Measurements from ENCODE around the gene SETD5.

SETD5 gene

GRCh38 chr3:9428411-9428810, 31.0 kb downstream of the SETD5 start:
- H3K9me3 Mint-ChIP-seq: no peaks in the 10 kb centered on the region
- no peaks in the 10 kb centered on the region for H3K27me3 Mint-ChIP-seq
- H3K36me3 Mint-ChIP-seq (ENCODE audit: insufficient read depth): peaks cover 64% of the 10 kb centered on the region
- ATAC-seq (replicated peaks; ENCODE audit: extremely low read depth, poor library complexity, severe bottlenecking): no peak
- DNase-seq (ENCODE audit: low spot score in 2 of 2): no peak
- H3K4me3 Mint-ChIP-seq: no peak overlapping the region
- H3K4me1 Mint-ChIP-seq: peaks cover 16% of the 10 kb centered on the region
- peak overlapping the region; percentile 83 for H3K27ac Mint-ChIP-seq (ENCODE audit: low read depth)

GRCh38 chr3:9430733-9431132, 33.3 kb downstream of the SETD5 start:
- Mint-ChIP-seq H3K4me1 (peaks cover 20% of the 10 kb centered on the region), H3K9me3 (no peaks in the 10 kb centered on the region), H3K4me3 (no peak overlapping the region), H3K36me3 (ENCODE audit: insufficient read depth) (peaks cover 77% of the 10 kb centered on the region), H3K27me3 (no peaks in the 10 kb centered on the region), H3K27ac (ENCODE audit: low read depth) (no peak overlapping the region)
- no peak for ATAC-seq (replicated peaks; ENCODE audit: extremely low read depth, poor library complexity, severe bottlenecking)
- DNase-seq (ENCODE audit: low spot score in 2 of 2): no peak

GRCh38 chr3:9433627-9434521, 36.5 kb downstream of the SETD5 start:
- no peak for ATAC-seq (replicated peaks; ENCODE audit: extremely low read depth, poor library complexity, severe bottlenecking)

GRCh38 chr3:9435316-9435715, 37.9 kb downstream of the SETD5 start:
- DNase-seq (ENCODE audit: low spot score in 2 of 2) (no peak), ATAC-seq (replicated peaks; ENCODE audit: extremely low read depth, poor library complexity, severe bottlenecking) (no peak)
- no peaks in the 10 kb centered on the region for H3K27me3 Mint-ChIP-seq
- H3K36me3 Mint-ChIP-seq (ENCODE audit: insufficient read depth): peaks cover 66% of the 10 kb centered on the region
- H3K4me3 Mint-ChIP-seq: no peak overlapping the region
- H3K9me3 Mint-ChIP-seq: no peaks in the 10 kb centered on the region
- peaks cover 34% of the 10 kb centered on the region for H3K4me1 Mint-ChIP-seq
- no peak overlapping the region for H3K27ac Mint-ChIP-seq (ENCODE audit: low read depth)

More at GRCh38 chr3:9433627-9434521, 36.5 kb downstream of the SETD5 start:
- peaks cover 34% of the 10 kb centered on the region for H3K4me1 Mint-ChIP-seq
- H3K36me3 Mint-ChIP-seq (ENCODE audit: insufficient read depth): peaks cover 72% of the 10 kb centered on the region
- no peaks in the 10 kb centered on the region for H3K27me3 Mint-ChIP-seq
- no peak overlapping the region for H3K27ac Mint-ChIP-seq (ENCODE audit: low read depth)
- H3K9me3 Mint-ChIP-seq: no peaks in the 10 kb centered on the region
- no peak overlapping the region for H3K4me3 Mint-ChIP-seq
- no peak for DNase-seq (ENCODE audit: low spot score in 2 of 2)

- H3K4me3 Mint-ChIP-seq: no peak overlapping the region
- no peak for DNase-seq (ENCODE audit: low spot score in 2 of 2)
- no peak for ATAC-seq (replicated peaks; ENCODE audit: extremely low read depth, poor library complexity, severe bottlenecking)
- no peaks in the 10 kb centered on the region for H3K27me3 Mint-ChIP-seq
- H3K36me3 Mint-ChIP-seq (ENCODE audit: insufficient read depth): peaks cover 78% of the 10 kb centered on the region
- H3K4me1 Mint-ChIP-seq: peaks cover 25% of the 10 kb centered on the region
- no peaks in the 10 kb centered on the region for H3K9me3 Mint-ChIP-seq
- H3K27ac Mint-ChIP-seq (ENCODE audit: low read depth): no peak overlapping the region
Measured at GRCh38 chr3:9439331-9439730, 41.9 kb downstream of the SETD5 start.

- no peak overlapping the region for H3K27ac Mint-ChIP-seq (ENCODE audit: low read depth)
- H3K27me3 Mint-ChIP-seq: no peaks in the 10 kb centered on the region
- DNase-seq (ENCODE audit: low spot score in 2 of 2) (no peak), ATAC-seq (replicated peaks; ENCODE audit: extremely low read depth, poor library complexity, severe bottlenecking) (no peak)
- peaks cover 12% of the 10 kb centered on the region for H3K4me1 Mint-ChIP-seq
- H3K36me3 Mint-ChIP-seq (ENCODE audit: insufficient read depth): peaks cover 75% of the 10 kb centered on the region
- no peaks in the 10 kb centered on the region for H3K9me3 Mint-ChIP-seq
- H3K4me3 Mint-ChIP-seq: no peak overlapping the region
Measured at GRCh38 chr3:9441501-9442221, 44.2 kb downstream of the SETD5 start.

GRCh38 chr3:9448071-9448470, 50.7 kb downstream of the SETD5 start:
- Mint-ChIP-seq H3K9me3 (no peaks in the 10 kb centered on the region), H3K27ac (ENCODE audit: low read depth) (no peak overlapping the region), H3K27me3 (no peaks in the 10 kb centered on the region), H3K4me3 (no peak overlapping the region), H3K36me3 (ENCODE audit: insufficient read depth) (peaks cover 73% of the 10 kb centered on the region), H3K4me1 (peaks cover 14% of the 10 kb centered on the region)
- ATAC-seq (replicated peaks; ENCODE audit: extremely low read depth, poor library complexity, severe bottlenecking): no peak
- DNase-seq (ENCODE audit: low spot score in 2 of 2): no peak

- ATAC-seq (replicated peaks; ENCODE audit: extremely low read depth, poor library complexity, severe bottlenecking) (no peak), DNase-seq (ENCODE audit: low spot score in 2 of 2) (no peak)
- Mint-ChIP-seq H3K4me1 (peaks cover 14% of the 10 kb centered on the region), H3K27ac (ENCODE audit: low read depth) (no peak overlapping the region), H3K4me3 (no peak overlapping the region), H3K27me3 (no peaks in the 10 kb centered on the region), H3K36me3 (ENCODE audit: insufficient read depth) (peaks cover 72% of the 10 kb centered on the region), H3K9me3 (no peaks in the 10 kb centered on the region)
Measured at GRCh38 chr3:9448643-9449042, 51.2 kb downstream of the SETD5 start.

GRCh38 chr3:9450126-9450525, 52.7 kb downstream of the SETD5 start:
- no peak overlapping the region for H3K27ac Mint-ChIP-seq (ENCODE audit: low read depth)
- ATAC-seq (replicated peaks; ENCODE audit: extremely low read depth, poor library complexity, severe bottlenecking) (no peak), DNase-seq (ENCODE audit: low spot score in 2 of 2) (no peak)
- no peaks in the 10 kb centered on the region for H3K9me3 Mint-ChIP-seq
- peaks cover 14% of the 10 kb centered on the region for H3K4me1 Mint-ChIP-seq
- H3K36me3 Mint-ChIP-seq (ENCODE audit: insufficient read depth): peaks cover 71% of the 10 kb centered on the region
- H3K4me3 Mint-ChIP-seq: no peak overlapping the region
- H3K27me3 Mint-ChIP-seq: no peaks in the 10 kb centered on the region

- peaks cover 70% of the 10 kb centered on the region for H3K36me3 Mint-ChIP-seq (ENCODE audit: insufficient read depth)
- H3K27ac Mint-ChIP-seq (ENCODE audit: low read depth): no peak overlapping the region
- H3K4me3 Mint-ChIP-seq: no peak overlapping the region
Measured at GRCh38 chr3:9450991-9451390, 53.6 kb downstream of the SETD5 start.

GRCh38 chr3:9452417-9452816, 55.0 kb downstream of the SETD5 start:
- H3K36me3 Mint-ChIP-seq (ENCODE audit: insufficient read depth): peaks cover 64% of the 10 kb centered on the region
- DNase-seq (ENCODE audit: low spot score in 2 of 2) (no peak), ATAC-seq (replicated peaks; ENCODE audit: extremely low read depth, poor library complexity, severe bottlenecking) (peak; percentile 36)
- no peaks in the 10 kb centered on the region for H3K9me3 Mint-ChIP-seq
- H3K4me3 Mint-ChIP-seq: no peak overlapping the region
- peaks cover 14% of the 10 kb centered on the region for H3K4me1 Mint-ChIP-seq
- H3K27me3 Mint-ChIP-seq: no peaks in the 10 kb centered on the region
- H3K27ac Mint-ChIP-seq (ENCODE audit: low read depth): peak overlapping the region; percentile 85

More at GRCh38 chr3:9450991-9451390, 53.6 kb downstream of the SETD5 start:
- Mint-ChIP-seq H3K9me3 (no peaks in the 10 kb centered on the region), H3K27me3 (no peaks in the 10 kb centered on the region), H3K4me1 (peaks cover 14% of the 10 kb centered on the region)
- no peak for ATAC-seq (replicated peaks; ENCODE audit: extremely low read depth, poor library complexity, severe bottlenecking)
- no peak for DNase-seq (ENCODE audit: low spot score in 2 of 2)

GRCh38 chr3:9455596-9456131, 58.2 kb downstream of the SETD5 start:
- no peaks in the 10 kb centered on the region for H3K27me3 Mint-ChIP-seq
- H3K4me3 Mint-ChIP-seq: no peak overlapping the region
- no peak for DNase-seq (ENCODE audit: low spot score in 2 of 2)
- no peaks in the 10 kb centered on the region for H3K9me3 Mint-ChIP-seq
- H3K4me1 Mint-ChIP-seq: peaks cover 9% of the 10 kb centered on the region
- H3K27ac Mint-ChIP-seq (ENCODE audit: low read depth): no peak overlapping the region
- ATAC-seq (replicated peaks; ENCODE audit: extremely low read depth, poor library complexity, severe bottlenecking): no peak
- peaks cover 53% of the 10 kb centered on the region for H3K36me3 Mint-ChIP-seq (ENCODE audit: insufficient read depth)

Measured in central memory CD8-positive, alpha-beta T cell (primary cell).